IPS-18a (cell line): Measurements from ENCODE around the gene GABBR2.

Experiments used
- H3K27ac ChIP-seq: one replicate; pipeline ENCODE4 v1.5.1; 2013; ENCODE audit warnings: low read length
- H3K27me3 ChIP-seq: one replicate; pipeline ENCODE4 v1.6.1; 2013; ENCODE audit warnings: mild to moderate bottlenecking, low read length; ENCODE audit not compliant: control insufficient read depth, insufficient read depth
- H3K36me3 ChIP-seq: one replicate; pipeline ENCODE4 v1.6.1; 2013; ENCODE audit warnings: low read depth, low read length; ENCODE audit not compliant: control insufficient read depth
- H3K4me1 ChIP-seq: one replicate; pipeline ENCODE4 v1.6.1; 2013; ENCODE audit warnings: low read depth, low read length; ENCODE audit not compliant: control insufficient read depth
- H3K4me3 ChIP-seq: one replicate; pipeline ENCODE4 v1.5.1; 2013; ENCODE audit warnings: low read length
- H3K9ac ChIP-seq: one replicate; pipeline ENCODE4 v1.6.1; 2013; ENCODE audit warnings: mild to moderate bottlenecking, low read length, moderate library complexity
- H3K9me3 ChIP-seq: one replicate; pipeline ENCODE4 v1.6.1; 2013; ENCODE audit warnings: low read depth, low read length; ENCODE audit not compliant: control insufficient read depth

Gene GABBR2

DNA sequence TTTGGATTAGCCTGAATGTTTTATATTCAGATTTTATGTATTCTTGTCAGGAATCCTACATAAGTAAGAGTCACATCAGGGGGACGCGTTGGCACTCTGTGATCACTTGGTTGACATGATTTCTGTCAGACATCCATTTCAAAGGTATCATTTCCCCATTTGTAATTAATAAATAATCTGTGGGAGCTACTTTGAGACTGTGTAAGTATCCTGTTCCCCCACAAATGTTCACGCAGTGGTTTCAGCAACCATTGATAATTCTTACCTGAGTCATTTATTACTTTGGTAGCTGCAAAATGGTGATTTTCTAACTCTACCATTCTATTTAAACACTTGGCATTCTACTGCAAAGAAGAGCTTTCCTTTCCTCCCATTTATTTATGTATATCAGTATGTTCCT is 396.4 kb downstream of the GABBR2 start:
- no peak overlapping the region for H3K4me3 ChIP-seq
- no peaks in the 10 kb centered on the region for H3K36me3 ChIP-seq
- H3K4me1 ChIP-seq, result no peaks in the 10 kb centered on the region
- H3K9ac ChIP-seq, result no peak overlapping the region
- H3K27me3 ChIP-seq, result no peaks in the 10 kb centered on the region
- no peak overlapping the region for H3K27ac ChIP-seq
- H3K9me3 ChIP-seq, result no peaks in the 10 kb centered on the region

GRCh38 chr9:98311541-98311940 is 397.2 kb downstream of the GABBR2 start:
- Histone ChIP-seq H3K9ac (no peak overlapping the region), H3K4me1 (no peaks in the 10 kb centered on the region), H3K4me3 (no peak overlapping the region), H3K9me3 (no peaks in the 10 kb centered on the region), H3K27ac (no peak overlapping the region), H3K27me3 (no peaks in the 10 kb centered on the region), H3K36me3 (no peaks in the 10 kb centered on the region)

DNA sequence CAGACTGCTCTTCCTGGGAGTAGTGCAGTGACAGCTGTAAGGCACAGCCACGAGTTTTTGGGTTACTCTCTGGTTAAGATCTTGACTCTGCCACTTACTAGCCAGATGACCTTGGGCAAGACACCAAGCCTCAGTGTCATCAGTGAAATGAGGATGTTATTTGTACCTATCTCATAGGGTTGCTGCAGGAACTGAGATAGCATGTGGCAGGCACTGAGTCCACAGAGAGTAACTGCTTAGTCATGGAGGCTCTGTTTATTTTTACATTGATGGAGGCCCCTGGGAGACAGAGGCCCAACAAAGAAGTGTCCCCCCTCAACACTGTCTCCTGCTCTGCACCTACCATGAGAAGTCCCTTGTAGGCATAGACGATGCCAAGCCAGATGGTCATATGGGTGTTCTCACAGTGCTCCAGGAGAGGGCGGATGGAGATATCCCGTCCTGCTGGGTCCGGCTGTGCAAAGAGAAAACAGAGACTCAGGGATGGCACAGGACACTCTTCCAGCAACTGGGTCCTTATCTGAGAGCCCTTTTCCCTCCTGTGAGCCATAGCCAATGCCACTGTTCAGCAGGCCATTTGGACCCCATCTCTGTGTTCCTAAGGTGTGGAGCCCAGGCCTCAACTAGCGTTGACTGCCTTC is 397.9 kb downstream of the GABBR2 start:
- Histone ChIP-seq H3K27me3 (no peaks in the 10 kb centered on the region), H3K9ac (no peak overlapping the region), H3K27ac (no peak overlapping the region), H3K9me3 (no peaks in the 10 kb centered on the region), H3K36me3 (no peaks in the 10 kb centered on the region), H3K4me3 (no peak overlapping the region), H3K4me1 (no peaks in the 10 kb centered on the region)

- no peak overlapping the region for H3K9ac ChIP-seq
- H3K36me3 ChIP-seq, result no peaks in the 10 kb centered on the region
- no peak overlapping the region for H3K27ac ChIP-seq
Measured at GRCh38 chr9:98306384-98307145, 402.2 kb downstream of the GABBR2 start.

DNA sequence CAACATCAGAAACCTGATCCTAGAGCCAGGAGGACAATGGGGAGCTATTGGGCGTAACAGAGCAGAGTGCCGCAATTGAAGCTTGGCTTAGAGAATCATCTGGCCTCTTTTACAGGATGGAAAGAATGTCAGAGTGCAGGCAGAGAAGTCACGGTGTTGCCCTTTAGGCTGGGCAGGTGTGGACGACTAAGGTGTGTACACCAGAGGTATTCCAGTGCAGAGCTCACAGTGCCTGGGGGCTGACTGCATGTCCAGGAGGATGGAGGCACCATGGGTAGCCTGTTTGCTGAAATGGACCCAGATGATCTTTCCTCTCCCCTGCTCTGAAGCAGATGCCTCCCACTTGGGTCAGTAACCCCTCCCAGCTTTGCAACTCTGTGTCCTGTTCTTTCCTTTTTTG is 404.4 kb downstream of the GABBR2 start:
- H3K27me3 ChIP-seq, result no peaks in the 10 kb centered on the region
- H3K4me3 ChIP-seq, result no peak overlapping the region
- H3K36me3 ChIP-seq, result no peaks in the 10 kb centered on the region
- no peak overlapping the region for H3K9ac ChIP-seq
- no peaks in the 10 kb centered on the region for H3K4me1 ChIP-seq
- no peaks in the 10 kb centered on the region for H3K9me3 ChIP-seq
- no peak overlapping the region for H3K27ac ChIP-seq

More at GRCh38 chr9:98306384-98307145, 402.2 kb downstream of the GABBR2 start:
- Histone ChIP-seq H3K4me3 (no peak overlapping the region), H3K27me3 (no peaks in the 10 kb centered on the region), H3K4me1 (no peaks in the 10 kb centered on the region), H3K9me3 (no peaks in the 10 kb centered on the region)

GRCh38 chr9:98303633-98304125 is 405.1 kb downstream of the GABBR2 start:
- Histone ChIP-seq H3K9me3 (no peaks in the 10 kb centered on the region), H3K27me3 (no peaks in the 10 kb centered on the region), H3K4me3 (no peak overlapping the region), H3K27ac (no peak overlapping the region), H3K9ac (no peak overlapping the region), H3K4me1 (no peaks in the 10 kb centered on the region), H3K36me3 (no peaks in the 10 kb centered on the region)

DNA sequence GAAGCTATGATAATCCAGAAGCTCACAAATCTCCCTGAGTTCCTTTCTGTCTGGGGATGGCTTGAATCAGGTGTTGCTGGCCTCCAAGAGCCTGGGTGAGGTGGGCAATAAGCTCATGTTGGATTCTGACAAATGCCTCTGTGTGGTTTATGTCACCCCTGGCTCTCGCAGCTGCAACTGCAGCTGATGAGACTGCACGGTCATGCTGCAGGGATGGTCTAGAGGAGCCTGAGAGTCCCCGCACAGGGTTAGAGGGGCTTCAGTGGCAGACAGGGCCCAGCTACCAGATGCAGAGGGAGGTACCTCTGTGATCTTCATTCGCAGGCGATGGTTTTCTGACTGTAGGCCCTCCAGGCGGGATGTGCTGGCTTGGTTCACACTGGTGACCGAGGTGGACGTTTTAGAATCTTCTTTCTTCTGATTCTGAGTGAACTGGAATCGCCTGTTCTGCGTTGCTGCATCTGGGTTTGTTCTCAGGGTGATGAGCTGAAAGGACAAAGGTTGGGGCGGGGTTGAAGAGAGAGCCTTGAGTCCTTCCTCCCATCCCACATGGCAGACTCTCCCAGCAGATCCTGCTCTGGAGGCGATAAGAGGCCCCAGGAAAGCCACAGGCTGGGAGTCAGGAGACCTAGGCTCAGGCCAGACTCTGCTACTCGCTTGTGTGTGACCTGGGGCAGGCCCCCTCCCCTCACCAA is 405.6 kb downstream of the GABBR2 start:
- no peaks in the 10 kb centered on the region for H3K27me3 ChIP-seq
- no peaks in the 10 kb centered on the region for H3K4me1 ChIP-seq
- H3K9ac ChIP-seq, result no peak overlapping the region
- no peak overlapping the region for H3K4me3 ChIP-seq
- H3K9me3 ChIP-seq, result no peaks in the 10 kb centered on the region
- no peaks in the 10 kb centered on the region for H3K36me3 ChIP-seq
- H3K27ac ChIP-seq, result no peak overlapping the region

- no peaks in the 10 kb centered on the region for H3K36me3 ChIP-seq
- no peak overlapping the region for H3K27ac ChIP-seq
- no peaks in the 10 kb centered on the region for H3K4me1 ChIP-seq
Measured at GRCh38 chr9:98302150-98302549, 406.6 kb downstream of the GABBR2 start.

DNA sequence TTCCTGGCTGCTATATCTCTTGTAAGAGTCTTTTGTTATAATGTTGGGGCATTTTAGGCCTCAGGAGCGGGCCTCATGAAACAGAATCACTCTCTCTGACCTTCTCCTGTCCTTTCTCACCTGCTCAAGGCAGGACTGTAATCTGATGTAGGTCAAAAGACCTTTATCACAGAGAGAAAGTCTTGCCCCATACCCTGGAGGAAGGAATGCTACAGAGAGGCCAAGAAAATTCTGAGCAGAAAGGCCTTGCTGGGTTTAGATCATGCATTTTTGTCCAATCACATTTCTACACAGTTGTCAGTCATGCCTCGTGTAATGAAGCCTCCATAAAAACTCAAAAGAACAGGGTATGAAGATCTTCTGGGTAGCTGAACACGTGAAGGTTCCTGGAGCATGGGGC is 408.1 kb downstream of the GABBR2 start:
- H3K27me3 ChIP-seq, result no peaks in the 10 kb centered on the region
- no peak overlapping the region for H3K9ac ChIP-seq
- no peaks in the 10 kb centered on the region for H3K9me3 ChIP-seq
- H3K27ac ChIP-seq, result no peak overlapping the region
- H3K4me3 ChIP-seq, result no peak overlapping the region
- H3K4me1 ChIP-seq, result no peaks in the 10 kb centered on the region
- no peaks in the 10 kb centered on the region for H3K36me3 ChIP-seq

More at GRCh38 chr9:98302150-98302549, 406.6 kb downstream of the GABBR2 start:
- no peaks in the 10 kb centered on the region for H3K9me3 ChIP-seq
- H3K9ac ChIP-seq, result no peak overlapping the region
- no peaks in the 10 kb centered on the region for H3K27me3 ChIP-seq
- no peak overlapping the region for H3K4me3 ChIP-seq

DNA sequence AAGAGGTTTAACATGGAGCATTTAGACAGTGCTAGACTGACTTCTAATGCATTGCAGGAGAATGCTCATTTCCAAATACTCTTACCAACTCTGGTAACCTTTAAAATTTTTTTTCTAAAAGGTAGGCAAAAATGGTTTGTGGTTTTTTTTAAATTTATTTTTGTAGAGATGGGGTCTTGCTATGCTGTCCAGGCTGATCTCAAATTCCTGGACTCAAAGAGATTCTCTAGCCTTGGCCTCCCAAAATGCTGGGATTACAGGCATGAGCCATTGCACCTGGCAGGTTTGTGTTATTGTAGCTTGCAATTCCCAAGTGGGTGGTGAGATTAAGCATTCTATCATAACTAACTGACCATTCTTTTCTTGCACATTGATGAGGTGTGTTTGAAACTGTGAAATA is 410.3 kb downstream of the GABBR2 start:
- H3K9me3 ChIP-seq, result no peaks in the 10 kb centered on the region
- no peaks in the 10 kb centered on the region for H3K27me3 ChIP-seq
- H3K27ac ChIP-seq, result no peak overlapping the region
- H3K4me1 ChIP-seq, result no peaks in the 10 kb centered on the region
- H3K36me3 ChIP-seq, result no peaks in the 10 kb centered on the region
- no peak overlapping the region for H3K9ac ChIP-seq
- no peak overlapping the region for H3K4me3 ChIP-seq

- Histone ChIP-seq H3K27ac (no peak overlapping the region), H3K4me1 (no peaks in the 10 kb centered on the region), H3K9me3 (no peaks in the 10 kb centered on the region), H3K27me3 (no peaks in the 10 kb centered on the region), H3K9ac (no peak overlapping the region), H3K36me3 (no peaks in the 10 kb centered on the region), H3K4me3 (no peak overlapping the region)
Measured at GRCh38 chr9:98295824-98296223, 412.9 kb downstream of the GABBR2 start.
